Spleen (tissue), 11 donors: ENCODE results near the gene SLIT1. TPM values are rescaled to one million over a fixed set of nuclear protein-coding genes. Genes with fewer than 3 reads are reported as not detected.

Source experiments
- DNase-seq: peaks from one replicate; pipeline ENCODE4 v3.0.0-alpha.2; 2020
- H3K27ac ChIP-seq, 8 donors: fragments of 200-600 bp; sonication (generic) in 7 of 8; 1 replicate in 4 of 8; 2 replicates in 4 of 8; pipeline versions ENCODE4 v1.5.0 to v1.8.0; 2016 to 2021; ENCODE audit warnings: inconsistent platforms in 4 of 8, mild to moderate bottlenecking in 4 of 8, moderate library complexity in 1 of 8
- H3K27me3 ChIP-seq, 7 donors: fragments of 200-600 bp; sonication (generic) in 6 of 7; replicated peaks in 1 of 7; 1 replicate in 4 of 7; 2 replicates in 3 of 7; pipeline versions ENCODE4 v1.5.0 to v1.8.0; 2016 to 2021; ENCODE audit warnings: inconsistent platforms in 3 of 7, mild to moderate bottlenecking in 1 of 7
- H3K36me3 ChIP-seq, 6 donors: fragments of 200-600 bp; sonication (generic) in 5 of 6; 1 replicate in 4 of 6; 2 replicates in 2 of 6; pipeline versions ENCODE4 v1.5.0 to v1.8.0; 2016 to 2021; ENCODE audit warnings: inconsistent platforms in 2 of 6
- H3K4me1 ChIP-seq, 6 donors: fragments of 200-600 bp; sonication (generic) in 5 of 6; 1 replicate in 3 of 6; 2 replicates in 3 of 6; pipeline versions ENCODE4 v1.5.0 to v1.8.0; 2016 to 2021; ENCODE audit warnings: inconsistent platforms in 3 of 6
- H3K4me3 ChIP-seq, 8 donors: fragments of 200-600 bp; sonication (generic) in 7 of 8; 1 replicate in 4 of 8; 2 replicates in 4 of 8; pipeline versions ENCODE4 v1.5.0 to v1.8.0; 2016 to 2021; ENCODE audit warnings: inconsistent platforms in 4 of 8, mild to moderate bottlenecking in 4 of 8, moderate library complexity in 2 of 8
- H3K9me3 ChIP-seq, 8 donors: fragments of 200-600 bp; sonication (generic) in 7 of 8; 1 replicate in 4 of 8; 2 replicates in 4 of 8; pipeline versions ENCODE4 v1.5.0 to v1.8.0; 2016 to 2021; ENCODE audit warnings: inconsistent platforms in 4 of 8
- POLR2A ChIP-seq, 3 donors: fragments of 450-650 bp; IDR thresholded peaks; one replicate each; pipeline ENCODE4 v1.5.1; 2017; ENCODE audit warnings: antibody characterized with exemption in 3 of 3, mild to moderate bottlenecking in 1 of 3
- POLR2AphosphoS5 ChIP-seq, 3 donors: sonication (generic); formaldehyde crosslinking; IDR thresholded peaks; one replicate each; pipeline ENCODE4 v1.5.1; 2017; ENCODE audit warnings: antibody characterized with exemption in 3 of 3
- WGBS, 5 donors: extraction: QIAGEN DNeasy Blood & Tissue Kit in 3 of 5; methylation state at CpG; one replicate each; pipeline versions ENCODE4 v1.1.5 to v1.1.7; 2013 to 2018; 5-methylcytosine and 5-hydroxymethylcytosine counted together
- intact Hi-C: fragments of 100-400 bp; cut with DNase I; formaldehyde crosslinking; loops from one replicate; pipeline ENCODE4 v1.15.0; 2023; ENCODE audit warnings: low total_unique reads
- polyA plus RNA-seq, 3 donors: library from polyadenylated mRNA; stranded (reverse); fragments of 200-250 nt; gene quantifications; one replicate each; pipeline ENCODE4 v1.2.1, GENCODE V29; 2013
- total RNA-seq, 7 donors: library from RNA; depleted of rRNA in 3 of 7; stranded (reverse); fragments of >200 nt in 3 of 7; fragmentation: NEBNext Ultra II Directional in 4 of 7; extraction: Animal tissue kit (Norgen Biotek cat#: 25700) in 4 of 7; gene quantifications; one replicate each; pipeline versions ENCODE4 v1.1.0 to v1.2.1, GENCODE V29; 2016 to 2021
- TF ChIP-seq, protein P1 (sequence below), 11 experiments: fragments of 200-600 bp in 7 of 11; fragments of 450-650 bp in 4 of 11; sonication (generic) in 4 of 11; IDR thresholded peaks in 8 of 11; conservative IDR thresholded peaks in 3 of 11; 1 replicate in 7 of 11; 2 replicates in 4 of 11; pipeline versions ENCODE4 v1.4.0 to v1.8.0; 2016 to 2021; ENCODE audit warnings: antibody characterized with exemption in 11 of 11, inconsistent platforms in 4 of 11, mild to moderate bottlenecking in 1 of 11
- donor health status: healthy with polysubstance abuse.
- donor health status: DM: no; HTN: no; CAD: no; lungs with moderate emphysema.
- donor health status: DM: no; HTN: no; CAD: no.
- donor health status: Bipolar disorder and iron deficiency.
- donor health status: healthy.
- donor health status: DM: no; HTN: no; CAD: no.
- donor health status: DM: yes; HTN: yes; CAD: no.

The SLIT1 gene
- total and polyA plus RNA-seq, 10 donors: 0.11 to 0.82 (median 0.52) TPM

GRCh38 chr10:97075961-97076525 is 109.7 kb downstream of the SLIT1 start:
- Histone ChIP-seq H3K27me3 (peaks cover 0 to 80% (median 4%) of the 10 kb centered on the region in 7 donors), H3K4me1 (peaks cover 0 to 8% (median 0%) of the 10 kb centered on the region in 6 donors), H3K27ac (no peak overlapping the region), H3K9me3 (no peaks in the 10 kb centered on the region), H3K4me3 (no peak overlapping the region), H3K36me3 (no peaks in the 10 kb centered on the region)
- WGBS, 5 donors: 56 to 69% (median 64%) methylated on average over 6 to 7 of the region's 7 CpGs
- intact Hi-C loops: no loop called here
- DNase-seq: no peak
- TF ChIP-seq, protein P1, sequence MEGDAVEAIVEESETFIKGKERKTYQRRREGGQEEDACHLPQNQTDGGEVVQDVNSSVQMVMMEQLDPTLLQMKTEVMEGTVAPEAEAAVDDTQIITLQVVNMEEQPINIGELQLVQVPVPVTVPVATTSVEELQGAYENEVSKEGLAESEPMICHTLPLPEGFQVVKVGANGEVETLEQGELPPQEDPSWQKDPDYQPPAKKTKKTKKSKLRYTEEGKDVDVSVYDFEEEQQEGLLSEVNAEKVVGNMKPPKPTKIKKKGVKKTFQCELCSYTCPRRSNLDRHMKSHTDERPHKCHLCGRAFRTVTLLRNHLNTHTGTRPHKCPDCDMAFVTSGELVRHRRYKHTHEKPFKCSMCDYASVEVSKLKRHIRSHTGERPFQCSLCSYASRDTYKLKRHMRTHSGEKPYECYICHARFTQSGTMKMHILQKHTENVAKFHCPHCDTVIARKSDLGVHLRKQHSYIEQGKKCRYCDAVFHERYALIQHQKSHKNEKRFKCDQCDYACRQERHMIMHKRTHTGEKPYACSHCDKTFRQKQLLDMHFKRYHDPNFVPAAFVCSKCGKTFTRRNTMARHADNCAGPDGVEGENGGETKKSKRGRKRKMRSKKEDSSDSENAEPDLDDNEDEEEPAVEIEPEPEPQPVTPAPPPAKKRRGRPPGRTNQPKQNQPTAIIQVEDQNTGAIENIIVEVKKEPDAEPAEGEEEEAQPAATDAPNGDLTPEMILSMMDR (IDR thresholded peaks at IDR 0.05 in 8 of 11, conservative IDR thresholded peaks at IDR 0.05 in 3 of 11): no peak
- TF ChIP-seq POLR2AphosphoS5 (IDR thresholded peaks at IDR 0.05) (no peak), POLR2A (IDR thresholded peaks at IDR 0.05) (no peak)

DNA sequence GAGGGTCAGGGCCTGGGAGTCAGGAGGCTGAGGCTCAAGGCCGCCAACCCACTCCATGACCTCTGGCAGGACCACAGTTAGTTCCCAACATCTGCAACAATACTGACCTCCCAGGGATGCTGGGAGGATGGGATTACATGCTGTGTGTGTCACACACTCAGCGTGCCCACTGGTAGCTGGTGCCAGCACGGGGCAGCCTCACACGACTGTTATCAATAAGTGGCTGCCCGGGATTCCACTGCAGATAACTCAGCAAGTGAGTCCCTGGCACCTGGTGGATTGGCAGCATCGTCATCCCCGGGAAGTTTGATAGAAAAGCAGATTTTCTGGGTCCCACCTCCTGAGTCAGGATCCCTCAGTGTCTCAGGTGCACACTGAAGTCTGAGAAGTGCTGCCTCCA is 110.3 kb downstream of the SLIT1 start:
- H3K27me3 ChIP-seq: peaks cover 0 to 80% (median 4%) of the 10 kb centered on the region in 7 donors
- intact Hi-C loops: no loop called here
- 69 to 83% (median 74%) methylated on average over 2 to 7 of the region's 7 CpGs for WGBS, 5 donors

GRCh38 chr10:97074256-97075145 is 111.3 kb downstream of the SLIT1 start:
- H3K27me3 ChIP-seq: peaks cover 0 to 78% (median 4%) of the 10 kb centered on the region in 7 donors
- H3K27ac ChIP-seq: no peak overlapping the region
- peaks cover 0 to 6% (median 0%) of the 10 kb centered on the region in 8 donors for H3K9me3 ChIP-seq
- no peak overlapping the region for H3K4me3 ChIP-seq
- intact Hi-C loops: no loop called here
- 69 to 74% (median 70%) methylated on average over 10 to 15 of the region's 15 CpGs for WGBS, 5 donors
- peaks cover 0 to 8% (median 0%) of the 10 kb centered on the region in 6 donors for H3K4me1 ChIP-seq
- H3K36me3 ChIP-seq: no peaks in the 10 kb centered on the region
- no peak for DNase-seq
- no peak for TF ChIP-seq POLR2AphosphoS5 (IDR thresholded peaks at IDR 0.05)
- TF ChIP-seq POLR2A (IDR thresholded peaks at IDR 0.05): no peak
- TF ChIP-seq, protein P1 (IDR thresholded peaks at IDR 0.05 in 8 of 11, conservative IDR thresholded peaks at IDR 0.05 in 3 of 11): no peak

More for the DNA sequence above, 110.3 kb downstream of the SLIT1 start:
- no peak overlapping the region for H3K4me3 ChIP-seq
- H3K9me3 ChIP-seq: no peaks in the 10 kb centered on the region
- TF ChIP-seq, protein P1 (IDR thresholded peaks at IDR 0.05 in 8 of 11, conservative IDR thresholded peaks at IDR 0.05 in 3 of 11): no peak
- no peak for TF ChIP-seq POLR2A (IDR thresholded peaks at IDR 0.05)
- TF ChIP-seq POLR2AphosphoS5 (IDR thresholded peaks at IDR 0.05): no peak
- DNase-seq: no peak
- no peaks in the 10 kb centered on the region for H3K36me3 ChIP-seq
- H3K4me1 ChIP-seq: peaks cover 0 to 8% (median 0%) of the 10 kb centered on the region in 6 donors
- H3K27ac ChIP-seq: no peak overlapping the region
